A673 (cell line): ENCODE results near the gene WNK2.

Experiments
- EZH2 ChIP-seq: fragments of 200-600 bp; sonication (generic); IDR thresholded peaks from 2 replicates; pipeline ENCODE4 v1.6.1; 2017; ENCODE audit warnings: borderline replicate concordance, low read depth, mild to moderate bottlenecking, mixed read lengths, antibody characterized with exemption, low read length; ENCODE audit not compliant: poor library complexity, severe bottlenecking
- TF ChIP-seq, protein P1 (sequence below): fragments of 300-800, 200-600 bp; sonication (generic); conservative IDR thresholded peaks from 2 replicates; pipeline ENCODE4 v1.5.1; 2017; ENCODE audit warnings: low read depth, mild to moderate bottlenecking, antibody characterized with exemption, low read length, moderate library complexity, mixed read lengths

DNA sequence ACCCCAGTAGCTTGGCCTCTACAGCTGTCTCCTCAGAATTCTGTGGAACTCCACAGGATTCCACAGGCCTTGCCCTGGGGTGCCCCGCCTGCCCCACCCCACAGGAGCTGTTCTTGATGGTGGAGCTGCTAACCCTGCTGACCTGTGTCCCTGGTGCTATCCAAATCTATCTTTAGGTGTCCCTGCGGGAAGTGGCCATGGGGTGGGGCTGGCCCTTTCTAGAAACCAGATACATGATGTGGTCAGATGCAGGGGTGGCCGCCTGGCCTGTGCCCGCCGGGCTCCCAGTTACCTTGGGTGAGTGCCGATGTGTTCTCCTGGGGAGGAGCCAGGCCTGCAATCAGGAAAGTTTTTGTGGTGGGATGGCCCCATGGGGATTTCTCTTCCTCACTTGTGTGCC lies 34.2 kb downstream of the WNK2 start:
- TF ChIP-seq, protein P1, sequence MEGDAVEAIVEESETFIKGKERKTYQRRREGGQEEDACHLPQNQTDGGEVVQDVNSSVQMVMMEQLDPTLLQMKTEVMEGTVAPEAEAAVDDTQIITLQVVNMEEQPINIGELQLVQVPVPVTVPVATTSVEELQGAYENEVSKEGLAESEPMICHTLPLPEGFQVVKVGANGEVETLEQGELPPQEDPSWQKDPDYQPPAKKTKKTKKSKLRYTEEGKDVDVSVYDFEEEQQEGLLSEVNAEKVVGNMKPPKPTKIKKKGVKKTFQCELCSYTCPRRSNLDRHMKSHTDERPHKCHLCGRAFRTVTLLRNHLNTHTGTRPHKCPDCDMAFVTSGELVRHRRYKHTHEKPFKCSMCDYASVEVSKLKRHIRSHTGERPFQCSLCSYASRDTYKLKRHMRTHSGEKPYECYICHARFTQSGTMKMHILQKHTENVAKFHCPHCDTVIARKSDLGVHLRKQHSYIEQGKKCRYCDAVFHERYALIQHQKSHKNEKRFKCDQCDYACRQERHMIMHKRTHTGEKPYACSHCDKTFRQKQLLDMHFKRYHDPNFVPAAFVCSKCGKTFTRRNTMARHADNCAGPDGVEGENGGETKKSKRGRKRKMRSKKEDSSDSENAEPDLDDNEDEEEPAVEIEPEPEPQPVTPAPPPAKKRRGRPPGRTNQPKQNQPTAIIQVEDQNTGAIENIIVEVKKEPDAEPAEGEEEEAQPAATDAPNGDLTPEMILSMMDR = no peak
- TF ChIP-seq EZH2 = no peak
